OCI-LY1 (cell line): ENCODE measurements around the gene PALD1.
A peak's percentile ranks its signal among the peaks of the same experiment; 100 is the strongest.

Experiments
- H2AFZ ChIP-seq: fragments of 200-600 bp; sonication (generic), shearing (Covaris generic); 2 replicates; pipeline ENCODE4 v1.6.0; 2014; ENCODE audit warnings: antibody characterized with exemption, mild to moderate bottlenecking, low read length
- H3F3A ChIP-seq: fragments of 200-600 bp; sonication (generic), shearing (Covaris generic); 2 replicates; pipeline ENCODE4 v1.6.0; 2014; ENCODE audit warnings: mild to moderate bottlenecking, antibody characterized with exemption, low read length, moderate library complexity; ENCODE audit not compliant: insufficient read depth
- H3K27ac ChIP-seq: fragments of 200-600 bp; sonication (generic); 2 replicates; pipeline ENCODE4 v1.5.1; 2014; ENCODE audit warnings: low read length, mixed run types, mild to moderate bottlenecking, low read depth; ENCODE audit not compliant: poor library complexity, severe bottlenecking
- H3K27me3 ChIP-seq: fragments of 200-600 bp; sonication (generic); 2 replicates; pipeline ENCODE4 v1.6.0; 2014; ENCODE audit warnings: antibody characterized with exemption, mild to moderate bottlenecking, low read length, moderate library complexity; ENCODE audit not compliant: insufficient read depth
- H3K36me3 ChIP-seq: fragments of 200-600 bp; sonication (generic); 2 replicates; pipeline ENCODE4 v1.6.1; 2014; ENCODE audit warnings: mild to moderate bottlenecking, antibody characterized with exemption, low read length, moderate library complexity, mixed read lengths; ENCODE audit not compliant: insufficient read depth
- H3K4me1 ChIP-seq: fragments of 200-600 bp; sonication (generic); 2 replicates; pipeline ENCODE4 v1.5.1; 2014; ENCODE audit warnings: mild to moderate bottlenecking, low read length, moderate library complexity; ENCODE audit not compliant: insufficient read depth, severe bottlenecking
- H3K4me2 ChIP-seq: fragments of 200-600 bp; sonication (generic), shearing (Covaris generic); 2 replicates; pipeline ENCODE4 v1.6.1; 2014; ENCODE audit warnings: low read length
- H3K4me3 ChIP-seq: fragments of 200-600 bp; sonication (generic); 2 replicates; pipeline ENCODE4 v1.5.1; 2014; ENCODE audit warnings: low read length, low read depth, mild to moderate bottlenecking, mixed read lengths; ENCODE audit not compliant: poor library complexity, severe bottlenecking
- H3K79me2 ChIP-seq: fragments of 200-600 bp; shearing (Covaris generic); 2 replicates; pipeline ENCODE4 v1.6.1; 2016; ENCODE audit warnings: mixed run types, low read length, mixed read lengths; ENCODE audit not compliant: insufficient read depth
- H3K9ac ChIP-seq: fragments of 200-600 bp; sonication (generic), shearing (Covaris generic); 2 replicates; pipeline ENCODE4 v1.6.1; 2014; ENCODE audit warnings: mild to moderate bottlenecking, low read length, mixed read lengths
- H3K9me2 ChIP-seq: fragments of 200-600 bp; sonication (generic), shearing (Covaris generic); 2 replicates; pipeline ENCODE4 v1.6.1; 2014; ENCODE audit warnings: low read depth, mild to moderate bottlenecking, low read length, mixed read lengths
- H3K9me3 ChIP-seq: fragments of 200-600 bp; shearing (Covaris generic); 2 replicates; pipeline ENCODE4 v1.6.1; 2014; ENCODE audit warnings: low read length, mixed read lengths
- H4K20me1 ChIP-seq: fragments of 200-600 bp; sonication (generic), shearing (Covaris generic); 2 replicates; pipeline ENCODE4 v1.6.0; 2016; ENCODE audit warnings: mild to moderate bottlenecking, low read length; ENCODE audit not compliant: insufficient read depth
- EZH2 ChIP-seq: fragments of 200-600 bp; sonication (generic), shearing (Covaris generic); IDR thresholded peaks from 2 replicates; pipeline ENCODE4 v1.8.0; 2017; ENCODE audit warnings: borderline replicate concordance, mixed run types, mild to moderate bottlenecking, antibody characterized with exemption, low read length, moderate library complexity, mixed read lengths
- TF ChIP-seq, protein P1 (sequence below): fragments of 200-600 bp; sonication (generic), shearing (Covaris generic); IDR thresholded peaks from 2 replicates; pipeline ENCODE4 v1.5.1; 2017; ENCODE audit warnings: mild to moderate bottlenecking, antibody characterized with exemption, low read length, moderate library complexity, mixed read lengths

PALD1 gene

DNA sequence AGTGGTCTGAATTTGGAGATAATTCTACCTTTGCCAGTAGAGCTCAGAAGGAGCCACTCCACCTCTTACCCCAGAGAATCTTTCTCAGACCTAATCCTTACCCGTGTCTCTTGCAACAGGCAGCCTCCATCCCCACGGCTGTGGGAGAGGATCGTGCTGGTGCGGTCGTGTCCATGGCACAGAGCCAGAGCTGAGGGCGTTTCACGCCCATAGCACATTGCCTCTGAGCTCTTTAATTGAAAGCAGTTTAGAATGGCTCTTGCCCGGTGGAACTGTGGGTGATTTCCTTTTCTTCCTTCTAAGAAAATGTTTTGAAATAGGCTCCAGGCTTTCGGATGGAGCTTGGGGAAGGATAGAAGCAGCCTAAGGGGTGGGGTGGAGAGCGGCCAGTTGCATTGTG, 82.5 kb downstream of the PALD1 start:
- Histone ChIP-seq H2AFZ (no peak overlapping the region), H3F3A (no peaks in the 10 kb centered on the region), H4K20me1 (no peaks in the 10 kb centered on the region), H3K9ac (peak overlapping the region; percentile 43), H3K9me2 (no peaks in the 10 kb centered on the region), H3K4me1 (peaks cover 69% of the 10 kb centered on the region), H3K9me3 (no peaks in the 10 kb centered on the region), H3K36me3 (peaks cover 40% of the 10 kb centered on the region; the same call in 1 of the 2 replicates), H3K4me3 (peak overlapping the region; percentile 4), H3K4me2 (peak overlapping the region; percentile 65), H3K27ac (peak overlapping the region; percentile 93), H3K79me2 (no peaks in the 10 kb centered on the region), H3K27me3 (no peaks in the 10 kb centered on the region)
- TF ChIP-seq, protein P1, sequence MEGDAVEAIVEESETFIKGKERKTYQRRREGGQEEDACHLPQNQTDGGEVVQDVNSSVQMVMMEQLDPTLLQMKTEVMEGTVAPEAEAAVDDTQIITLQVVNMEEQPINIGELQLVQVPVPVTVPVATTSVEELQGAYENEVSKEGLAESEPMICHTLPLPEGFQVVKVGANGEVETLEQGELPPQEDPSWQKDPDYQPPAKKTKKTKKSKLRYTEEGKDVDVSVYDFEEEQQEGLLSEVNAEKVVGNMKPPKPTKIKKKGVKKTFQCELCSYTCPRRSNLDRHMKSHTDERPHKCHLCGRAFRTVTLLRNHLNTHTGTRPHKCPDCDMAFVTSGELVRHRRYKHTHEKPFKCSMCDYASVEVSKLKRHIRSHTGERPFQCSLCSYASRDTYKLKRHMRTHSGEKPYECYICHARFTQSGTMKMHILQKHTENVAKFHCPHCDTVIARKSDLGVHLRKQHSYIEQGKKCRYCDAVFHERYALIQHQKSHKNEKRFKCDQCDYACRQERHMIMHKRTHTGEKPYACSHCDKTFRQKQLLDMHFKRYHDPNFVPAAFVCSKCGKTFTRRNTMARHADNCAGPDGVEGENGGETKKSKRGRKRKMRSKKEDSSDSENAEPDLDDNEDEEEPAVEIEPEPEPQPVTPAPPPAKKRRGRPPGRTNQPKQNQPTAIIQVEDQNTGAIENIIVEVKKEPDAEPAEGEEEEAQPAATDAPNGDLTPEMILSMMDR, result no peak
- TF ChIP-seq EZH2, result no peak

DNA sequence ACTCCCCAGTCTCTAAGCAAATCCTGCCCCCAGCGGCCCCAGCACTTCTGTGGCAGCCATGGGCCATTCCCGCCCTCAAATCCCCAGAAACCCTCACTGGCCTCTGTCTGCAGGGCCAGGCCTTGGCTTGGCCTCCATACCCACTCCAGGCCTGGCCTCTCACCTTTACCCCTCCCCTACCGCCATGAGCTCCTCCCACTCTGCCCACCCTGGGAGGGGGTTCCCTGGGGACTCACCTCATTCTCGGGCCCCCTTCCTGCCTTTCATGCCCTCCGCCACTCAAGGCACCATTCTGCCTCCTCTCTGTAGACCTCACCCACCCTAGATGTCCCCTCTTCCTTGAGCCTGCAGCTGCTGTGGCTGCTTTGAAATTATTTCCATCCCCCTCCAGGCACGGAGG, 83.0 kb downstream of the PALD1 start:
- Histone ChIP-seq H3K4me1 (peaks cover 69% of the 10 kb centered on the region), H4K20me1 (no peaks in the 10 kb centered on the region), H3K9me2 (no peaks in the 10 kb centered on the region), H3K27ac (peak overlapping the region; percentile 93), H3K4me3 (peak overlapping the region; percentile 4), H3K79me2 (no peaks in the 10 kb centered on the region), H2AFZ (no peak overlapping the region), H3K9ac (peak overlapping the region; percentile 43), H3F3A (no peaks in the 10 kb centered on the region), H3K9me3 (no peaks in the 10 kb centered on the region), H3K4me2 (peak overlapping the region; percentile 65), H3K36me3 (peaks cover 43% of the 10 kb centered on the region; the same call in 1 of the 2 replicates), H3K27me3 (no peaks in the 10 kb centered on the region)
- TF ChIP-seq, protein P1, result no peak
- TF ChIP-seq EZH2, result no peak

DNA sequence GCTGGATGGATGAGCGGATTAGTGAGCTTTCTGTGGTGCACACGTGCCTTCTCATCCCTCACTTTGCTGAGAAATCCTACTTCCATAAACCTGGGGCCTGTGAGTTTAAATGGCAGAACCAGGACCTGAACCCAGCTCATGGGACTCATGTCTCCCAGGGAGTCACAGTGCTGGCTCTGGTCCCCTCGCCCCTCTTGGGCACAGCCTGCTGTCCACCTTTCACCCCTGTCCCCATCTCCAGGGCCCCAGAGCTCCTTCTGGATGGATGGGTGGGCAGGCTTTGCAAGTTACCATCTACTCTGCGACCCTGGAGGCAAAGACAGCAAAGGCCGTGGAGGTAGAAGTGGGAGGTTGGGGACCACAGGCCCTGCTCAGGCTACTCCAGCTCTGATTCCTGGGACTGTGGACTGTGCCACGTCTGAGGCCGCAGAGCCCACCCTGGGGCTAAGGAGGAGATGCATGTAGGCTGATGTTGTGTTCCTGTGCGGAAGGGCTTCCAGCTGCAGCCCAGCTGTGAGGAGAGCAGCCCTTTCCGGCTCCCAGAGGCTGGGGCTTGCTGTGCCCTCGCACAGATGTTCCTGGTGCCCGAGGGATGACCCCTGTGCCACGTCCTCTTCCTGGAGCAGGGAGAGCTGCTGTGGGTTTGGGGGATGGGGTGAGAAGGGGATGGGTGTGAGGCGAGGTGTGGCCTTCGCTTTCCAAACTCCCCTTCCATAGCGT, 83.6 kb downstream of the PALD1 start:
- H3K79me2 ChIP-seq, result no peaks in the 10 kb centered on the region
- no peaks in the 10 kb centered on the region for H3F3A ChIP-seq
- peak overlapping the region; percentile 65 for H3K4me2 ChIP-seq
- no peaks in the 10 kb centered on the region for H3K9me2 ChIP-seq
- H3K9me3 ChIP-seq, result no peaks in the 10 kb centered on the region
- H2AFZ ChIP-seq, result no peak overlapping the region
- no peaks in the 10 kb centered on the region for H4K20me1 ChIP-seq
- TF ChIP-seq, protein P1, result no peak
- TF ChIP-seq EZH2, result no peak
- H3K4me3 ChIP-seq, result no peak overlapping the region
- H3K27me3 ChIP-seq, result no peaks in the 10 kb centered on the region
- H3K9ac ChIP-seq, result peak overlapping the region; percentile 39; the same call in 1 of the 2 replicates
- peaks cover 42% of the 10 kb centered on the region; the same call in 1 of the 2 replicates for H3K36me3 ChIP-seq
- H3K27ac ChIP-seq, result peak overlapping the region; percentile 93
- H3K4me1 ChIP-seq, result peaks cover 67% of the 10 kb centered on the region
